ENCODE data around the gene SHC3.

SHC3 gene

GRCh38 chr9:89015336-89015735 is 163.3 kb downstream of the SHC3 start:
- Histone ChIP-seq H4K20me1 (ENCODE audit: insufficient read depth, low read length) (no peaks in the 10 kb centered on the region), H3K4me2 (ENCODE audit: insufficient read depth, low read length) (no peak overlapping the region), H3K36me3 (ENCODE audit: insufficient read depth, low read length) (no peaks in the 10 kb centered on the region), H3K9ac (ENCODE audit: low read depth, low read length) (no peak overlapping the region), H3K9me3 (ENCODE audit: insufficient read depth, low read length, severe bottlenecking) (no peaks in the 10 kb centered on the region), H3K27me3 (ENCODE audit: insufficient read depth, low read length, poor library complexity) (no peaks in the 10 kb centered on the region), H2AFZ (ENCODE audit: low read depth, low read length) (no peak overlapping the region), H3K4me3 (ENCODE audit: low read depth in 1 of 2, low read length in 2 of 2) (no peak overlapping the region), H3K4me1 (ENCODE audit: insufficient read depth, low read length) (no peaks in the 10 kb centered on the region), H3K79me2 (ENCODE audit: insufficient read depth, low read length) (no peaks in the 10 kb centered on the region), H3K27ac (ENCODE audit: low read length) (no peak overlapping the region)
- TF ChIP-seq EZH2 (IDR thresholded peaks at IDR 0.05; ENCODE audit: borderline replicate concordance, low read depth, low read length, severe bottlenecking): no peak
- TF ChIP-seq, protein P1, sequence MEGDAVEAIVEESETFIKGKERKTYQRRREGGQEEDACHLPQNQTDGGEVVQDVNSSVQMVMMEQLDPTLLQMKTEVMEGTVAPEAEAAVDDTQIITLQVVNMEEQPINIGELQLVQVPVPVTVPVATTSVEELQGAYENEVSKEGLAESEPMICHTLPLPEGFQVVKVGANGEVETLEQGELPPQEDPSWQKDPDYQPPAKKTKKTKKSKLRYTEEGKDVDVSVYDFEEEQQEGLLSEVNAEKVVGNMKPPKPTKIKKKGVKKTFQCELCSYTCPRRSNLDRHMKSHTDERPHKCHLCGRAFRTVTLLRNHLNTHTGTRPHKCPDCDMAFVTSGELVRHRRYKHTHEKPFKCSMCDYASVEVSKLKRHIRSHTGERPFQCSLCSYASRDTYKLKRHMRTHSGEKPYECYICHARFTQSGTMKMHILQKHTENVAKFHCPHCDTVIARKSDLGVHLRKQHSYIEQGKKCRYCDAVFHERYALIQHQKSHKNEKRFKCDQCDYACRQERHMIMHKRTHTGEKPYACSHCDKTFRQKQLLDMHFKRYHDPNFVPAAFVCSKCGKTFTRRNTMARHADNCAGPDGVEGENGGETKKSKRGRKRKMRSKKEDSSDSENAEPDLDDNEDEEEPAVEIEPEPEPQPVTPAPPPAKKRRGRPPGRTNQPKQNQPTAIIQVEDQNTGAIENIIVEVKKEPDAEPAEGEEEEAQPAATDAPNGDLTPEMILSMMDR (IDR thresholded peaks at IDR 0.05; ENCODE audit: borderline replicate concordance, extremely low read depth, low read length, poor library complexity, severe bottlenecking): no peak
- ATAC-seq (ENCODE audit: insufficient read depth, low read depth) (no peak), DNase-seq (no peak)

DNA sequence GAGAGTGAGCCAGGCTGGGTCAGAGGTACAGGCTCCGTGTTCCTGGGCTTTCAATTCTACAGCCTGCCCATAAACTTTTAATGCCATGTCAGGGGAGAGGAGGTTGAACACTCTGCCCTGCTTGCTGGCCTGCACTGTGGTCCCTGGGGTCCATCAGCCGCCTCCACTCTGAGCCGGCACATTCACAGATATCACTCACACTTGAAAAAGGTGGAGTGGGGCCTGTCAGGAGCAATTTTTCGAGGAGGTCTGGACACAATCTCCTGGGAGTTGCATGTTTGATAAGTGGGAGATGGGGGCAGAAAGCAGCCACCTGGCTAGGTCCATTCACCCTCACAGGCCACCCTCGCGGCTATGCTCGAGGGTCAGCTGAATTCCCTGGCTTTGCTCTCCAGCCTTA is 164.5 kb downstream of the SHC3 start:
- TF ChIP-seq, protein P1 (IDR thresholded peaks at IDR 0.05; ENCODE audit: borderline replicate concordance, extremely low read depth, low read length, poor library complexity, severe bottlenecking): no peak
- no peak for TF ChIP-seq EZH2 (IDR thresholded peaks at IDR 0.05; ENCODE audit: borderline replicate concordance, low read depth, low read length, severe bottlenecking)
- H3K27ac ChIP-seq (ENCODE audit: low read length): no peak overlapping the region
- H3K36me3 ChIP-seq (ENCODE audit: insufficient read depth, low read length): no peaks in the 10 kb centered on the region
- no peaks in the 10 kb centered on the region for H3K27me3 ChIP-seq (ENCODE audit: insufficient read depth, low read length, poor library complexity)
- no peaks in the 10 kb centered on the region for H3K4me1 ChIP-seq (ENCODE audit: insufficient read depth, low read length)
- no peak overlapping the region for H2AFZ ChIP-seq (ENCODE audit: low read depth, low read length)
- no peak overlapping the region for H3K9ac ChIP-seq (ENCODE audit: low read depth, low read length)
- H3K4me3 ChIP-seq (ENCODE audit: low read depth in 1 of 2, low read length in 2 of 2): no peak overlapping the region
- H4K20me1 ChIP-seq (ENCODE audit: insufficient read depth, low read length): no peaks in the 10 kb centered on the region
- H3K4me2 ChIP-seq (ENCODE audit: insufficient read depth, low read length): no peak overlapping the region
- H3K9me3 ChIP-seq (ENCODE audit: insufficient read depth, low read length, severe bottlenecking): no peaks in the 10 kb centered on the region
- no peak for DNase-seq
- no peaks in the 10 kb centered on the region for H3K79me2 ChIP-seq (ENCODE audit: insufficient read depth, low read length)
- ATAC-seq (ENCODE audit: insufficient read depth, low read depth): no peak

GRCh38 chr9:89013660-89014059 is 165.0 kb downstream of the SHC3 start:
- H3K9ac ChIP-seq (ENCODE audit: low read depth, low read length): no peak overlapping the region
- no peak overlapping the region for H2AFZ ChIP-seq (ENCODE audit: low read depth, low read length)
- H3K27me3 ChIP-seq (ENCODE audit: insufficient read depth, low read length, poor library complexity): no peaks in the 10 kb centered on the region
- no peaks in the 10 kb centered on the region for H3K36me3 ChIP-seq (ENCODE audit: insufficient read depth, low read length)
- DNase-seq (no peak), ATAC-seq (ENCODE audit: insufficient read depth, low read depth) (no peak)
- H3K79me2 ChIP-seq (ENCODE audit: insufficient read depth, low read length): no peaks in the 10 kb centered on the region
- H3K9me3 ChIP-seq (ENCODE audit: insufficient read depth, low read length, severe bottlenecking): no peaks in the 10 kb centered on the region
- no peaks in the 10 kb centered on the region for H4K20me1 ChIP-seq (ENCODE audit: insufficient read depth, low read length)
- no peaks in the 10 kb centered on the region for H3K4me1 ChIP-seq (ENCODE audit: insufficient read depth, low read length)
- no peak overlapping the region for H3K4me3 ChIP-seq (ENCODE audit: low read depth in 1 of 2, low read length in 2 of 2)
- no peak for TF ChIP-seq EZH2 (IDR thresholded peaks at IDR 0.05; ENCODE audit: borderline replicate concordance, low read depth, low read length, severe bottlenecking)
- TF ChIP-seq, protein P1 (IDR thresholded peaks at IDR 0.05; ENCODE audit: borderline replicate concordance, extremely low read depth, low read length, poor library complexity, severe bottlenecking): no peak
- H3K27ac ChIP-seq (ENCODE audit: low read length): no peak overlapping the region
- no peak overlapping the region for H3K4me2 ChIP-seq (ENCODE audit: insufficient read depth, low read length)

Data from DND-41 (cell line).